ENCODE data around the gene PCYOX1L.

GRCh38 chr5:149322518-149322917 is 35.3 kb upstream of the PCYOX1L start:
- no peak for TF ChIP-seq EP300 (IDR thresholded peaks at IDR 0.05; ENCODE audit: borderline replicate concordance)
- TF ChIP-seq RAD21 (IDR thresholded peaks at IDR 0.05; ENCODE audit: low read depth): no peak
- no peak for TF ChIP-seq TAF1 (IDR thresholded peaks at IDR 0.05; ENCODE audit: low read depth)
- TF ChIP-seq NFIC (IDR thresholded peaks at IDR 0.05): no peak
- no peak for TF ChIP-seq TEAD4 (IDR thresholded peaks at IDR 0.05)
- TF ChIP-seq CREB1 (IDR thresholded peaks at IDR 0.05; ENCODE audit: low read depth): no peak
